GM23248 (cell line): Measurements from ENCODE around the gene FGFR2. TPM values are rescaled to one million over a fixed set of nuclear protein-coding genes. Genes with fewer than 3 reads are reported as not detected.

Experiments
- DNase-seq: peaks from one replicate; pipeline ENCODE4 v3.0.0-alpha.2; 2015
- H2AFZ ChIP-seq: fragments of 200-600 bp; sonication (generic); 2 replicates; pipeline ENCODE4 v1.6.1; 2016; ENCODE audit warnings: antibody characterized with exemption
- H3F3A ChIP-seq: fragments of 200-600 bp; sonication (generic); 2 replicates; pipeline ENCODE4 v1.6.1; 2016; ENCODE audit warnings: mild to moderate bottlenecking, antibody characterized with exemption, mixed run types; ENCODE audit not compliant: insufficient read depth
- H3K27ac ChIP-seq: fragments of 200-600 bp; sonication (generic); 2 replicates; pipeline ENCODE4 v1.5.1; 2016; ENCODE audit warnings: mild to moderate bottlenecking
- H3K27me3 ChIP-seq: fragments of 200-600 bp; sonication (generic); replicated peaks from 2 replicates; pipeline ENCODE4 v1.6.1; 2016; ENCODE audit warnings: mild to moderate bottlenecking; ENCODE audit not compliant: insufficient read depth
- H3K36me3 ChIP-seq: fragments of 200-600 bp; sonication (generic); 2 replicates; pipeline ENCODE4 v1.6.1; 2016; ENCODE audit warnings: low read depth, mild to moderate bottlenecking
- H3K4me1 ChIP-seq: fragments of 200-600 bp; sonication (generic); 2 replicates; pipeline ENCODE4 v1.6.1; 2016; ENCODE audit warnings: mild to moderate bottlenecking; ENCODE audit not compliant: insufficient read depth
- H3K4me2 ChIP-seq: fragments of 200-600 bp; sonication (generic); one replicate; pipeline ENCODE4 v1.6.1; 2016; ENCODE audit warnings: mild to moderate bottlenecking; ENCODE audit not compliant: unreplicated experiment
- H3K4me3 ChIP-seq: fragments of 200-600 bp; sonication (generic); 2 replicates; pipeline ENCODE4 v1.5.1; 2016; ENCODE audit warnings: mild to moderate bottlenecking
- H3K79me2 ChIP-seq: fragments of 200-600 bp; sonication (generic); 2 replicates; pipeline ENCODE4 v1.6.1; 2016; ENCODE audit warnings: mild to moderate bottlenecking; ENCODE audit not compliant: insufficient read depth
- H3K9ac ChIP-seq: fragments of 200-600 bp; sonication (generic); 2 replicates; pipeline ENCODE4 v1.6.1; 2016; ENCODE audit warnings: mild to moderate bottlenecking
- H3K9me2 ChIP-seq: fragments of 200-600 bp; sonication (generic); 2 replicates; pipeline ENCODE4 v1.6.1; 2016; ENCODE audit warnings: mixed run types, mild to moderate bottlenecking, moderate library complexity; ENCODE audit not compliant: insufficient read depth
- H3K9me3 ChIP-seq: fragments of 200-600 bp; sonication (generic); one replicate; pipeline ENCODE4 v1.6.1; 2017; ENCODE audit warnings: low read depth
- H4K20me1 ChIP-seq: fragments of 200-600 bp; sonication (generic); 2 replicates; pipeline ENCODE4 v1.6.0; 2016; ENCODE audit not compliant: insufficient read depth
- EZH2 ChIP-seq: fragments of 200-600 bp; sonication (generic); IDR thresholded peaks from 2 replicates; pipeline ENCODE4 v1.6.1; 2018; ENCODE audit warnings: antibody characterized with exemption, mild to moderate bottlenecking; ENCODE audit not compliant: insufficient read depth, poor library complexity, severe bottlenecking
- EZH2phosphoT487 ChIP-seq: fragments of 200-600 bp; sonication (generic); IDR thresholded peaks from 2 replicates; pipeline ENCODE4 v1.6.1; 2018; ENCODE audit warnings: antibody characterized with exemption, moderate library complexity, mild to moderate bottlenecking, low read depth; ENCODE audit not compliant: insufficient read depth
- WGBS, 2 experiments: methylation state at CpG; one replicate each; pipeline ENCODE4 v1.1.6; 2015 to 2017; ENCODE audit warnings: low lambda C conversion rate in 2 of 2, low coverage in 1 of 2; ENCODE audit errors: missing lambda C conversion rate in 2 of 2; 5-methylcytosine and 5-hydroxymethylcytosine counted together
- in situ Hi-C: fragments of 300-500 bp; cut with MboI; formaldehyde crosslinking; loops from 2 replicates; pipeline ENCODE4 v1.15.0; 2020
- polyA plus RNA-seq: library from polyadenylated mRNA; unstranded; fragments of >200 nt; fragmentation: Nextera tagmentation; extraction: Ambion mirVana; gene quantifications from 2 replicates; pipeline ENCODE4 v1.2.1, GENCODE V29; 2016
- total RNA-seq: library from RNA; depleted of rRNA; stranded (reverse); fragments of >200 nt; shearing (Covaris generic); gene quantifications from 2 replicates; pipeline ENCODE4 v1.2.3, GENCODE V29; 2014

FGFR2 gene
- total and polyA plus RNA-seq, 2 experiments from 2014 or later: 0.15 TPM; not detected in 1

GRCh38 chr10:121531076-121531829 lies 67.0 kb downstream of the FGFR2 start:
- no peak overlapping the region for H3K27ac ChIP-seq
- no peaks in the 10 kb centered on the region for H3K36me3 ChIP-seq
- no peaks in the 10 kb centered on the region for H3K9me3 ChIP-seq
- in situ Hi-C loops: no loop called here
- no peaks in the 10 kb centered on the region for H4K20me1 ChIP-seq
- WGBS, 2 experiments: 56 to 57% methylated on average over 13 of the region's 13 CpGs
- no peaks in the 10 kb centered on the region for H3K9me2 ChIP-seq
- H3K4me1 ChIP-seq: no peaks in the 10 kb centered on the region
- no peaks in the 10 kb centered on the region for H3K27me3 ChIP-seq
- TF ChIP-seq EZH2phosphoT487 (no peak), EZH2 (no peak)
- DNase-seq: no peak
- H3K4me3 ChIP-seq: no peak overlapping the region
- H3K4me2 ChIP-seq: no peak overlapping the region
- no peaks in the 10 kb centered on the region for H3F3A ChIP-seq
- H3K9ac ChIP-seq: no peak overlapping the region
- H3K79me2 ChIP-seq: no peaks in the 10 kb centered on the region
- H2AFZ ChIP-seq: no peak overlapping the region

- no peak for TF ChIP-seq EZH2
- no peak for TF ChIP-seq EZH2phosphoT487
- in situ Hi-C loops: no loop called here
- H4K20me1 ChIP-seq: no peaks in the 10 kb centered on the region
Observed at GRCh38 chr10:121530481-121531075, 67.7 kb downstream of the FGFR2 start.

GRCh38 chr10:121527690-121528089 lies 70.6 kb downstream of the FGFR2 start:
- TF ChIP-seq EZH2phosphoT487 (no peak), EZH2 (no peak)
- H4K20me1 ChIP-seq: no peaks in the 10 kb centered on the region
- H3K4me3 ChIP-seq: no peak overlapping the region
- no peak overlapping the region for H2AFZ ChIP-seq
- H3K36me3 ChIP-seq: no peaks in the 10 kb centered on the region
- no peaks in the 10 kb centered on the region for H3F3A ChIP-seq
- no peaks in the 10 kb centered on the region for H3K9me2 ChIP-seq
- 51 to 66% methylated on average over 6 of the region's 6 CpGs for WGBS, 2 experiments
- no peaks in the 10 kb centered on the region for H3K79me2 ChIP-seq
- no peak overlapping the region for H3K4me2 ChIP-seq
- no peak overlapping the region for H3K27ac ChIP-seq
- in situ Hi-C loops: no loop called here
- no peaks in the 10 kb centered on the region for H3K9me3 ChIP-seq
- no peaks in the 10 kb centered on the region for H3K27me3 ChIP-seq
- no peak for DNase-seq
- no peak overlapping the region for H3K9ac ChIP-seq
- no peaks in the 10 kb centered on the region for H3K4me1 ChIP-seq

More at GRCh38 chr10:121530481-121531075, 67.7 kb downstream of the FGFR2 start:
- Histone ChIP-seq H3K27me3 (no peaks in the 10 kb centered on the region), H3K9ac (no peak overlapping the region), H3F3A (no peaks in the 10 kb centered on the region), H3K27ac (no peak overlapping the region), H3K9me3 (no peaks in the 10 kb centered on the region), H3K36me3 (no peaks in the 10 kb centered on the region), H3K9me2 (no peaks in the 10 kb centered on the region), H2AFZ (no peak overlapping the region), H3K4me2 (no peak overlapping the region), H3K79me2 (no peaks in the 10 kb centered on the region), H3K4me1 (no peaks in the 10 kb centered on the region), H3K4me3 (no peak overlapping the region)
- WGBS, 2 experiments: 59 to 64% methylated on average over 7 of the region's 7 CpGs
- no peak for DNase-seq

- no peaks in the 10 kb centered on the region for H3F3A ChIP-seq
- WGBS, 2 experiments: 58 to 60% methylated on average over 8 of the region's 8 CpGs
- H3K79me2 ChIP-seq: no peaks in the 10 kb centered on the region
- H3K27ac ChIP-seq: no peak overlapping the region
- H2AFZ ChIP-seq: no peak overlapping the region
- H3K27me3 ChIP-seq: no peaks in the 10 kb centered on the region
- H3K4me1 ChIP-seq: no peaks in the 10 kb centered on the region
- H3K9me2 ChIP-seq: no peaks in the 10 kb centered on the region
- H3K4me2 ChIP-seq: no peak overlapping the region
- H3K36me3 ChIP-seq: no peaks in the 10 kb centered on the region
- in situ Hi-C loops: no loop called here
- H3K4me3 ChIP-seq: no peak overlapping the region
- DNase-seq: no peak
- H4K20me1 ChIP-seq: no peaks in the 10 kb centered on the region
- no peak overlapping the region for H3K9ac ChIP-seq
- no peak for TF ChIP-seq EZH2
- no peak for TF ChIP-seq EZH2phosphoT487
- H3K9me3 ChIP-seq: no peaks in the 10 kb centered on the region
Observed at GRCh38 chr10:121526801-121527221, 71.4 kb downstream of the FGFR2 start.
